Fibroblast of mammary gland (primary cell): ENCODE measurements around the gene NPPC.

Source experiments
- DNase-seq: peaks from one replicate; pipeline ENCODE4 v3.0.0-alpha.2; 2010; ENCODE audit warnings: low read depth
- H3K4me3 ChIP-seq: 2 replicates; pipeline ENCODE4 v1.5.1; 2011; ENCODE audit warnings: low read depth, mild to moderate bottlenecking, low read length, moderate library complexity; ENCODE audit not compliant: control insufficient read depth
- CTCF ChIP-seq: conservative IDR thresholded peaks from 2 replicates; pipeline ENCODE4 v1.5.1; 2011; ENCODE audit warnings: low read depth, low read length, inconsistent platforms; ENCODE audit not compliant: control insufficient read depth, insufficient read depth

Gene NPPC

GRCh38 chr2:231920795-231921194 is 5.4 kb downstream of the NPPC start:
- H3K4me3 ChIP-seq = no peak overlapping the region
- no peak for TF ChIP-seq CTCF
- no peak for DNase-seq

- H3K4me3 ChIP-seq = no peak overlapping the region
- TF ChIP-seq CTCF = no peak
- no peak for DNase-seq
These were observed 5.8 kb downstream of the NPPC start for GRCh38 chr2:231920366-231920765.

GRCh38 chr2:231919341-231920035 is 6.7 kb downstream of the NPPC start:
- TF ChIP-seq CTCF = no peak
- DNase-seq = no peak
- H3K4me3 ChIP-seq = no peak overlapping the region

- no peak for TF ChIP-seq CTCF
- DNase-seq = no peak
- no peak overlapping the region for H3K4me3 ChIP-seq
These were observed 7.5 kb downstream of the NPPC start for GRCh38 chr2:231918501-231919330.

- DNase-seq = no peak
- H3K4me3 ChIP-seq = no peak overlapping the region
- TF ChIP-seq CTCF = no peak
These were observed 8.7 kb downstream of the NPPC start for GRCh38 chr2:231917280-231918066.

- no peak for TF ChIP-seq CTCF
- no peak for DNase-seq
These were observed 12.0 kb downstream of the NPPC start for GRCh38 chr2:231914077-231914690.

More at GRCh38 chr2:231914077-231914690, 12.0 kb downstream of the NPPC start:
- no peak overlapping the region for H3K4me3 ChIP-seq
